ENCODE measurements around the gene KMT2D.

KMT2D gene

GRCh38 chr12:49031573-49032161, 28.9 kb downstream of the KMT2D start:
- Histone ChIP-seq H3K4me3 (replicated peaks; ENCODE audit: insufficient read depth, low read length) (no peak overlapping the region), H3K27ac (replicated peaks) (no peak overlapping the region), H3K27me3 (ENCODE audit: insufficient read depth, poor library complexity, severe bottlenecking) (no peaks in the 10 kb centered on the region)
- DNase-seq (ENCODE audit: low read depth in 1 of 2, low spot score in 1 of 2) = no peak
- TF ChIP-seq SPI1 (IDR thresholded peaks at IDR 0.05; ENCODE audit: borderline replicate concordance, low read depth) = no peak
- no peak for TF ChIP-seq CTCF (IDR thresholded peaks at IDR 0.05; ENCODE audit: insufficient read depth, low read length)
- TF ChIP-seq REST (IDR thresholded peaks at IDR 0.05; ENCODE audit: insufficient replicate concordance, low read depth) = no peak
- TF ChIP-seq GABPA (IDR thresholded peaks at IDR 0.05; ENCODE audit: low read depth) = no peak
- no peak for TF ChIP-seq POLR2AphosphoS5 (IDR thresholded peaks at IDR 0.05; ENCODE audit: low read depth)

GRCh38 chr12:49030714-49031572, 29.7 kb downstream of the KMT2D start:
- no peak overlapping the region for H3K4me3 ChIP-seq (replicated peaks; ENCODE audit: insufficient read depth, low read length)
- H3K27me3 ChIP-seq (ENCODE audit: insufficient read depth, poor library complexity, severe bottlenecking) = no peaks in the 10 kb centered on the region
- TF ChIP-seq POLR2AphosphoS5 (IDR thresholded peaks at IDR 0.05; ENCODE audit: low read depth) (no peak), SPI1 (IDR thresholded peaks at IDR 0.05; ENCODE audit: borderline replicate concordance, low read depth) (no peak), GABPA (IDR thresholded peaks at IDR 0.05; ENCODE audit: low read depth) (no peak), REST (IDR thresholded peaks at IDR 0.05; ENCODE audit: insufficient replicate concordance, low read depth) (no peak), CTCF (IDR thresholded peaks at IDR 0.05; ENCODE audit: insufficient read depth, low read length) (no peak)
- no peak for DNase-seq (ENCODE audit: low read depth in 1 of 2, low spot score in 1 of 2)
- H3K27ac ChIP-seq (replicated peaks) = no peak overlapping the region

GRCh38 chr12:49030119-49030518, 30.5 kb downstream of the KMT2D start:
- TF ChIP-seq CTCF (IDR thresholded peaks at IDR 0.05; ENCODE audit: insufficient read depth, low read length) (no peak), SPI1 (IDR thresholded peaks at IDR 0.05; ENCODE audit: borderline replicate concordance, low read depth) (no peak), POLR2AphosphoS5 (IDR thresholded peaks at IDR 0.05; ENCODE audit: low read depth) (no peak), REST (IDR thresholded peaks at IDR 0.05; ENCODE audit: insufficient replicate concordance, low read depth) (no peak), GABPA (IDR thresholded peaks at IDR 0.05; ENCODE audit: low read depth) (no peak)
- H3K27me3 ChIP-seq (ENCODE audit: insufficient read depth, poor library complexity, severe bottlenecking) = no peaks in the 10 kb centered on the region
- no peak overlapping the region for H3K4me3 ChIP-seq (replicated peaks; ENCODE audit: insufficient read depth, low read length)
- no peak for DNase-seq (ENCODE audit: low read depth in 1 of 2, low spot score in 1 of 2)
- no peak overlapping the region for H3K27ac ChIP-seq (replicated peaks)

All from HL-60 (cell line).